MM.1S (cell line): ENCODE results near the gene TMEM115.
A peak's percentile ranks its signal among the peaks of the same experiment; 100 is the strongest.

Experiments
- DNase-seq: peaks from one replicate; pipeline ENCODE4 v3.0.0-alpha.2; 2015
- H2AFZ ChIP-seq: fragments of 300-600 bp; sonication (generic); 2 replicates; pipeline ENCODE4 v1.6.0; 2016; ENCODE audit warnings: antibody characterized with exemption, low read length
- H3F3A ChIP-seq: fragments of 300-600 bp; sonication (generic); 2 replicates; pipeline ENCODE4 v1.6.1; 2016; ENCODE audit warnings: mild to moderate bottlenecking, antibody characterized with exemption, low read length, moderate library complexity, mixed read lengths; ENCODE audit not compliant: insufficient read depth
- H3K27ac ChIP-seq: fragments of 300-600 bp; sonication (generic); 2 replicates; pipeline ENCODE4 v1.5.1; 2016; ENCODE audit warnings: mild to moderate bottlenecking, low read length
- H3K27me3 ChIP-seq: fragments of 300-600 bp; sonication (generic); replicated peaks from 2 replicates; pipeline ENCODE4 v1.6.0; 2016; ENCODE audit warnings: low read length; ENCODE audit not compliant: insufficient read depth
- H3K36me3 ChIP-seq: fragments of 300-600 bp; sonication (generic); replicated peaks from 2 replicates; pipeline ENCODE4 v1.6.1; 2016; ENCODE audit warnings: mild to moderate bottlenecking, low read length, mixed read lengths; ENCODE audit not compliant: insufficient read depth
- H3K4me1 ChIP-seq: fragments of 300-600 bp; sonication (generic); 2 replicates; pipeline ENCODE4 v1.6.1; 2016; ENCODE audit warnings: low read length, mixed read lengths
- H3K4me2 ChIP-seq: fragments of 300-600 bp; sonication (generic); 2 replicates; pipeline ENCODE4 v1.6.0; 2016; ENCODE audit warnings: low read depth, low read length
- H3K4me3 ChIP-seq: fragments of 300-600 bp; sonication (generic); 2 replicates; pipeline ENCODE4 v1.5.1; 2016; ENCODE audit warnings: low read length, mixed read lengths
- H3K79me2 ChIP-seq: fragments of 300-600 bp; sonication (generic); 2 replicates; pipeline ENCODE4 v1.6.1; 2016; ENCODE audit warnings: mixed run types, low read length, mixed read lengths
- H3K9ac ChIP-seq: fragments of 300-600 bp; sonication (generic); 2 replicates; pipeline ENCODE4 v1.6.1; 2016; ENCODE audit warnings: low read length, mixed read lengths
- H3K9me2 ChIP-seq: fragments of 300-600 bp; sonication (generic); replicated peaks from 2 replicates; pipeline ENCODE4 v1.6.1; 2016; ENCODE audit warnings: mild to moderate bottlenecking, low read length, mixed read lengths; ENCODE audit not compliant: insufficient read depth
- H3K9me3 ChIP-seq: fragments of 300-600 bp; sonication (generic); replicated peaks from 2 replicates; pipeline ENCODE4 v1.6.1; 2016; ENCODE audit warnings: mild to moderate bottlenecking, low read length, mixed read lengths; ENCODE audit not compliant: insufficient read depth
- H4K20me1 ChIP-seq: fragments of 300-600 bp; sonication (generic); 2 replicates; pipeline ENCODE4 v1.6.1; 2016; ENCODE audit warnings: mild to moderate bottlenecking, low read length, moderate library complexity, mixed read lengths; ENCODE audit not compliant: insufficient read depth
- EZH2 ChIP-seq: fragments of 300-600 bp; sonication (generic); optimal IDR thresholded peaks from 2 replicates; pipeline ENCODE3; 2017; ENCODE audit warnings: low read depth, mild to moderate bottlenecking, antibody characterized with exemption, low read length, mixed read lengths
- EZH2phosphoT487 ChIP-seq: fragments of 300-600 bp; sonication (generic); IDR thresholded peaks from 2 replicates; pipeline ENCODE4 v1.6.1; 2018; ENCODE audit warnings: antibody characterized with exemption, low read length
- TF ChIP-seq, protein P1 (sequence below): fragments of 300-600 bp; sonication (generic); IDR thresholded peaks from 2 replicates; pipeline ENCODE4 v1.5.1; 2016; ENCODE audit warnings: antibody characterized with exemption, low read length, mixed read lengths

TMEM115 gene

DNA sequence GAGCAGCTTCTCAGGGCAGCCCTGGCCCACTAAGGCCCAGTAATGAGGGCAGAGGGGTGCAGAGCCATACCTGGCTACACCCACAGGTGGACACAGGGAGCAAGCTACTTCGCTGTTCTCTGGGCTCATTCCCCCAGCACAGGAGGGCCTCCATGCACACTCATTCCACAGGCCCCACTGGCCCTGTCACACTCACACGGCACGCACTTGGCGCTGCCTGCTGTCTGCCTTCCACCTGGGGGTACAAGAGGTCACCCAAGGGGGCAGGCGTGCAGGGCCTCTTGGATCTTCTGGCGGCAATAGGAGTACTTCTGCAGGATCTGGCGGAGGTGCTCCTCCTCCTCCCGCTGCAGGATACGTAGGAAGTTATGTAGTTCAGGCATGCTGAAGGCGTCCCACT is 29.0 kb downstream of the TMEM115 start:
- Histone ChIP-seq H2AFZ (no peak overlapping the region), H3K9me3 (no peaks in the 10 kb centered on the region), H3K27ac (no peak overlapping the region), H3K4me1 (0 out of 2 replicates have a peak, but pooled peaks cover 5% of the 10 kb centered on the region), H3K4me2 (no peak overlapping the region), H3K27me3 (no peaks in the 10 kb centered on the region), H3K4me3 (no peak overlapping the region), H3K79me2 (peaks cover 75% of the 10 kb centered on the region), H3F3A (peaks cover 12% of the 10 kb centered on the region; the same call in 1 of the 2 replicates), H4K20me1 (no peaks in the 10 kb centered on the region), H3K9ac (no peak overlapping the region), H3K9me2 (no peaks in the 10 kb centered on the region), H3K36me3 (peaks cover 14% of the 10 kb centered on the region)
- no peak for DNase-seq
- TF ChIP-seq EZH2 (no peak), EZH2phosphoT487 (no peak)
- TF ChIP-seq, protein P1, sequence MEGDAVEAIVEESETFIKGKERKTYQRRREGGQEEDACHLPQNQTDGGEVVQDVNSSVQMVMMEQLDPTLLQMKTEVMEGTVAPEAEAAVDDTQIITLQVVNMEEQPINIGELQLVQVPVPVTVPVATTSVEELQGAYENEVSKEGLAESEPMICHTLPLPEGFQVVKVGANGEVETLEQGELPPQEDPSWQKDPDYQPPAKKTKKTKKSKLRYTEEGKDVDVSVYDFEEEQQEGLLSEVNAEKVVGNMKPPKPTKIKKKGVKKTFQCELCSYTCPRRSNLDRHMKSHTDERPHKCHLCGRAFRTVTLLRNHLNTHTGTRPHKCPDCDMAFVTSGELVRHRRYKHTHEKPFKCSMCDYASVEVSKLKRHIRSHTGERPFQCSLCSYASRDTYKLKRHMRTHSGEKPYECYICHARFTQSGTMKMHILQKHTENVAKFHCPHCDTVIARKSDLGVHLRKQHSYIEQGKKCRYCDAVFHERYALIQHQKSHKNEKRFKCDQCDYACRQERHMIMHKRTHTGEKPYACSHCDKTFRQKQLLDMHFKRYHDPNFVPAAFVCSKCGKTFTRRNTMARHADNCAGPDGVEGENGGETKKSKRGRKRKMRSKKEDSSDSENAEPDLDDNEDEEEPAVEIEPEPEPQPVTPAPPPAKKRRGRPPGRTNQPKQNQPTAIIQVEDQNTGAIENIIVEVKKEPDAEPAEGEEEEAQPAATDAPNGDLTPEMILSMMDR, result no peak

DNA sequence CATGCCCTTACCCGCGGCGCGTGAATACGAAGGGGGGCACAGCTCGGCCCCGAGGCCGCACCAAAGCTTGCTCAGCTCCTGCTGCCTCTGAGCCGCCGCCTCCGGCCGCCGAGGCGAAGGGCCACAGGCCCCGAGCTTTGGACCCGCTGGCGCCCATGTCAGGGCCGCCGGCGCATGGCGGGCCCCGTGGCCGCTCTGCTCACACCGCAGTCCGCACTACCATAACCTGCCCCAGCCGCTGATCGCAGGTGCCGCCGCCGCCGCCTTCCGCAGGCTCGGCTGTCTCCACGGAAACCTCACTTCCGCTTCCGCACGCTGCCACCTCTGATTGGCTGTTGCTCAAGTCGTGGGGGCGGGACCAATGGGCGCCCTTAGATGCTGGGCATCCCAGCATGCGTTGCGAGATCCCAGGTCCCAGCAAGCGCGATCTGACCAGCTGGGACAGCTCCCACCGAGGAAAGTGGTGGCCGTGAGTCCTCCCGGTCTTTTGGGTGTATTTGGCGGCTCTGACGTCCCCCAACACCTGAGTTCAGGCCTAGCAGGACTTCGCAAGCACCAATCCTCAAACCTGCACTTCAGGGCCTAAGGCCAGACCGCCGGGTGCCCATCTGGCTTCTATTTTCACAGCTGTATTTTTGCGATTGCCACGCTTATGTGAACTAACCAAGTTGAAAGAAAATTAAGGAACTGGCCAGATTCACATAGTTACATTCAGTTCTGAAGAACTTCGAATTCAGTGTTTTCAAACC is 31.2 kb downstream of the TMEM115 start, which contains the start of gene TUSC2:
Gene TUSC2, minus strand, starts transcription at position 281 of the 749 bp plus-strand sequence. Its CDS starts 124 bp downstream, at position 157.
- Histone ChIP-seq H3K4me1 (0 out of 2 replicates have a peak, but pooled peaks cover 5% of the 10 kb centered on the region), H3K36me3 (peaks cover 14% of the 10 kb centered on the region), H3K9ac (peak within 1 kb of the TSS; percentile 98), H3K79me2 (peaks cover 53% of the 10 kb centered on the region), H3K9me3 (no peaks in the 10 kb centered on the region), H3K4me3 (peak within 1 kb of the TSS; percentile 94), H3K9me2 (no peaks in the 10 kb centered on the region), H3K27me3 (no peaks in the 10 kb centered on the region), H3K27ac (peak within 1 kb of the TSS; percentile 59; the same call in 1 of the 2 replicates), H2AFZ (peak within 1 kb of the TSS; percentile 78), H3K4me2 (peak within 1 kb of the TSS; percentile 99), H4K20me1 (no peaks in the 10 kb centered on the region), H3F3A (peaks cover 12% of the 10 kb centered on the region; the same call in 1 of the 2 replicates)
- DNase-seq, result peak; percentile 99
- TF ChIP-seq, protein P1, result no peak
- TF ChIP-seq EZH2phosphoT487 (no peak), EZH2 (no peak)

DNA sequence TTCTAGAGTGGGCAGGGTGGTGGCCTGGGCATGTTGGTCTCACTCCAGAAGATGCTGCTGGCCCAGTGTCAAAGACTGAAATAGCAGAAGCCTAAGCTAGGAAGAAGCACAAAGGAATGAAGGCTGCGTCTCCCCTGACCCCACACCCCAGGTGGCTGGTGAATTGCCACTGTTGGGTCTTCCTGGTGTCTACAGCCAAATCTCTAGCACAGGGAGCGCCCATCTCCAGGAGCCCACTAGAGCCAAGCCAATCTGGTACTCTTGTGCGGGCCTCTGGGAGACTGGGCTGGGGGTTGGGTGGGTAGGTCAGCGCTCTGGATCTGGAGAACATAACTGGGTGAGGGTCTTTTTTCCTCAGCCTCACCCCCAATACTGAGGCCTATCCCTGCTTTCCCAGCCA is 32.2 kb downstream of the TMEM115 start:
- H3K9me2 ChIP-seq, result no peaks in the 10 kb centered on the region
- peaks cover 12% of the 10 kb centered on the region; the same call in 1 of the 2 replicates for H3F3A ChIP-seq
- no peaks in the 10 kb centered on the region for H3K27me3 ChIP-seq
- H3K36me3 ChIP-seq, result peaks cover 13% of the 10 kb centered on the region
- H3K4me1 ChIP-seq, result 0 out of 2 replicates have a peak, but pooled peaks cover 5% of the 10 kb centered on the region
- peak overlapping the region; percentile 98 for H3K9ac ChIP-seq
- DNase-seq, result no peak
- H3K79me2 ChIP-seq, result peaks cover 43% of the 10 kb centered on the region
- no peak overlapping the region for H2AFZ ChIP-seq
- H3K4me3 ChIP-seq, result peak overlapping the region; percentile 94
- TF ChIP-seq EZH2phosphoT487 (no peak), EZH2 (no peak)
- TF ChIP-seq, protein P1, result no peak
- H3K4me2 ChIP-seq, result peak overlapping the region; percentile 99
- H3K27ac ChIP-seq, result no peak overlapping the region
- no peaks in the 10 kb centered on the region for H4K20me1 ChIP-seq
- H3K9me3 ChIP-seq, result no peaks in the 10 kb centered on the region
